Pancreas (tissue), 10 donors: ENCODE measurements around the gene COMMD8. TPM values are rescaled to one million over a fixed set of nuclear protein-coding genes. Genes with fewer than 3 reads are reported as not detected.

Source experiments
- ATAC-seq, 4 donors: fragments of 200-7000 bp; cut with Tn5 transposase; one replicate each; pipeline versions ENCODE4 v1.8.0 to v1.9.1; 2020; ENCODE audit warnings: mild to moderate bottlenecking in 4 of 4, moderate library complexity in 4 of 4
- DNase-seq, 6 donors: peaks; one replicate each; pipeline ENCODE4 v3.0.0-alpha.2; 2020
- FAIRE-seq: peaks from 2 replicates; lab custom pipeline; 2012; peaks lifted over from hg19 to GRCh38; lab: Jason Lieb, UNC
- H3K27ac ChIP-seq, 4 donors: fragments of 200-600 bp; sonication (generic); 1 replicate in 3 of 4; 2 replicates in 1 of 4; pipeline versions ENCODE4 v1.5.0 to v1.8.0; 2020
- H3K27me3 ChIP-seq, 4 donors: fragments of 200-600 bp; one replicate each; pipeline ENCODE4 v1.8.0; 2021
- H3K36me3 ChIP-seq, 3 donors: fragments of 200-600 bp; sonication (generic) in 1 of 3; one replicate each; pipeline versions ENCODE4 v1.5.0 to v1.8.0; 2020 to 2021
- H3K4me1 ChIP-seq, 3 donors: fragments of 200-600 bp; one replicate each; pipeline ENCODE4 v1.8.0; 2021
- H3K4me3 ChIP-seq, 4 donors: fragments of 200-600 bp; sonication (generic) in 2 of 4; one replicate each; pipeline versions ENCODE4 v1.5.0 to v1.8.0; 2020 to 2021
- H3K9me3 ChIP-seq, 4 donors: fragments of 200-600 bp; one replicate each; pipeline ENCODE4 v1.8.0; 2021
- CTCF ChIP-seq, 4 donors: fragments of 200-600 bp; sonication (generic) in 3 of 4; IDR thresholded peaks; one replicate each; pipeline versions ENCODE4 v1.5.0 to v1.8.0; 2021; ENCODE audit warnings: antibody characterized with exemption in 4 of 4
- WGBS, 2 donors: extraction: QIAGEN DNeasy Blood & Tissue Kit; methylation state at CpG; one replicate each; pipeline ENCODE4 v1.1.7; 2013; 5-methylcytosine and 5-hydroxymethylcytosine counted together
- intact Hi-C, 3 donors: fragments of 100-400 bp; cut with DNase I; formaldehyde crosslinking; loops; one replicate each; pipeline versions ENCODE4 v1.11.1 to v1.14.2; 2022
- polyA plus RNA-seq, 2 donors: library from polyadenylated mRNA; stranded (reverse); fragments of 200-250 nt; gene quantifications; one replicate each; pipeline ENCODE4 v1.2.3, GENCODE V29; 2013
- total RNA-seq, 6 donors: library from RNA; stranded (reverse); fragmentation: NEBNext Ultra II Directional in 4 of 6; extraction: Animal tissue kit (Norgen Biotek cat#: 25700) in 4 of 6; gene quantifications; one replicate each; pipeline versions ENCODE4 v1.2.1 to v1.2.4, GENCODE V29; 2021 to 2023
- donor health status: healthy with polysubstance abuse.
- donor health status: DM: no; HTN: no; CAD: no; lungs with moderate emphysema.
- donor health status: DM: no; HTN: no; CAD: no.
- donor health status: control.
- donor health status: control.
- donor health status: Bipolar disorder and iron deficiency.
- donor health status: DM: yes; HTN: yes; CAD: no.
- donor health status: DM: no; HTN: no; CAD: no.
- donor health status: DM: no; HTN: no; CAD: no.
- donor health status: DM: yes; HTN: yes; CAD: no.

Gene COMMD8
- total and polyA plus RNA-seq, 8 donors = 4.2 to 9.5 (median 6.6) TPM

DNA sequence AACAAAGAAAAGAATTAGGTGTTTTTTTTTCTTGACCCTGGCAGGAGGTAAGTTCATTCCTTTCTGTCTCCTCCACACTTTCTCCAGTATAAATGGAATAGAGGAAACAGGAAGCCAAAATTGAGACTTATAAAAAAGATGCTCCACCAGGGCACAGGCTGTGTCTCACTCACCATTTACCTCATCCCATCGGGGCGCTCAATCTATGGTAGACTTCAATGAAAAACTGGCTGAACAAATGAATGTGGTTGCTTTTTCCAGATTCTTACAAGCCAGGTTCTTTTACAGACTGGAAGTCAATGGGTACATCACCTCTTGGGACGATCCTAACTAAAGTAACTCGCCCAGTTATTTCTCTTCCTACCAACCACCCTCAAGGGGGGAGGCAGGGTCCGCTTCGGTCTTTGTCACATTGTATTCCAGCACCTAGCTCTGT lies 685 bp downstream of the COMMD8 start:
- Histone ChIP-seq H3K36me3 (no peaks in the 10 kb centered on the region), H3K27me3 (no peaks in the 10 kb centered on the region), H3K27ac (peak overlapping the region; percentile 23 to 74 (median 66)), H3K4me1 (peaks cover 0 to 6% (median 2%) of the 10 kb centered on the region in 3 donors), H3K4me3 (peak overlapping the region; percentile 77 to 95 (median 81)), H3K9me3 (no peaks in the 10 kb centered on the region)
- no peak for DNase-seq
- WGBS, 2 donors = 4 to 5% methylated on average over 6 of the region's 6 CpGs
- TF ChIP-seq CTCF (IDR thresholded peaks at IDR 0.05) = no peak
- FAIRE-seq = no peak
- peak in 2 of 4 donors; percentile 1 to 7 for ATAC-seq
- intact Hi-C loops = no loop called here

DNA sequence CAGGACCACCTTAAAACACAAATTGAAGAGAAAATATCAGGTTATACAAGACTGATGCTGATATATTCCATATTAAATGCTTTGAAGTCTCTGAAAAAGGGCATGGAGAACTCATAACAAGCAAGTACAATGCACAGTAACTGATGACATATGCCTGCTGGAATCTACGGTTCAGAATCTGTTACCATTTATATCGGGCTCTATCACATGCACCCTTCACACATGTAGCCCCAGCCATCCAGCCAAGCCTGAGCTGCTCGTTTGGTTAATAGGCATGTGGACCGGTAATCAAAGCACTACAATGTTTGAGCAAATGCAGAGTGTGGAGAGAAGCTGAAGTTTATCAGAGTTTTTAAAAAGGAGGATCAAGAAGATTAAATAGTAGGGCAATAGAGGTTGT lies 11.8 kb downstream of the COMMD8 start:
- Histone ChIP-seq H3K9me3 (no peaks in the 10 kb centered on the region), H3K27ac (no peak overlapping the region), H3K36me3 (no peaks in the 10 kb centered on the region), H3K4me1 (no peaks in the 10 kb centered on the region), H3K4me3 (no peak overlapping the region), H3K27me3 (no peaks in the 10 kb centered on the region)
- no peak for FAIRE-seq
- DNase-seq = no peak
- no peak for ATAC-seq
- intact Hi-C loops = no loop called here
- WGBS, 2 donors = 77 to 80% methylated on average over 4 of the region's 4 CpGs
- no peak for TF ChIP-seq CTCF (IDR thresholded peaks at IDR 0.05)

GRCh38 chr4:47444031-47444430 lies 19.5 kb downstream of the COMMD8 start:
- Histone ChIP-seq H3K4me3 (no peak overlapping the region), H3K4me1 (no peaks in the 10 kb centered on the region), H3K9me3 (no peaks in the 10 kb centered on the region), H3K27ac (no peak overlapping the region), H3K36me3 (no peaks in the 10 kb centered on the region), H3K27me3 (no peaks in the 10 kb centered on the region)
- 91 to 97% methylated on average over 2 of the region's 2 CpGs for WGBS, 2 donors
- no peak for DNase-seq
- peak in 1 of 4 donors; percentile 37 for ATAC-seq
- TF ChIP-seq CTCF (IDR thresholded peaks at IDR 0.05) = no peak
- no peak for FAIRE-seq
- intact Hi-C loops = no loop called here

GRCh38 chr4:47442980-47443379 lies 20.5 kb downstream of the COMMD8 start:
- Histone ChIP-seq H3K9me3 (no peaks in the 10 kb centered on the region), H3K27ac (no peak overlapping the region), H3K4me1 (no peaks in the 10 kb centered on the region), H3K4me3 (no peak overlapping the region), H3K36me3 (no peaks in the 10 kb centered on the region), H3K27me3 (no peaks in the 10 kb centered on the region)
- FAIRE-seq = no peak
- ATAC-seq = peak in 1 of 4 donors; percentile 70
- 71 to 77% methylated on average over 5 of the region's 5 CpGs for WGBS, 2 donors
- intact Hi-C loops = no loop called here
- no peak for TF ChIP-seq CTCF (IDR thresholded peaks at IDR 0.05)
- peak in 1 of 6 donors; percentile 17 for DNase-seq

DNA sequence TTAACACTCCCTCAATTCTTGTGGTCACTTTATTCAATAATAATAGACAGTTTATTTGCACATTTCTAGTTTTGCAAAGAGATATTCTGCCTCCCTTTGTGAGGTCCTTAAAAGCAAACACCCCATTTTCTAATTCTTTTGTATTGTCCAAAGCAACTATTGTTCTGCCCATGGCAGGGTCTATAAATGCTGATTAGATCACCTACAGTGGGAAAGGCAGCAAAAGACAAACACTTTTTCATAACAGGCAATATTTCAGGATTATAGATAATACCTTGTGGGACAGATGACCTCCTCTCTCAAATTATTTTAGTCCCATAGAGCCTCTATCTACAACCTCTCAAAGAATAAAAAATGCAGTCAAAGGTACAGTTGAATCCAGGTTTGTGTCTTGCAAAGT lies 28.6 kb downstream of the COMMD8 start:
- no peak overlapping the region for H3K27ac ChIP-seq
- intact Hi-C loops = no loop called here
- FAIRE-seq = no peak
- H3K4me3 ChIP-seq = no peak overlapping the region
- no peaks in the 10 kb centered on the region for H3K9me3 ChIP-seq
- no peak for ATAC-seq
- no peak for DNase-seq
- no peaks in the 10 kb centered on the region for H3K4me1 ChIP-seq
- no peak for TF ChIP-seq CTCF (IDR thresholded peaks at IDR 0.05)
- no peaks in the 10 kb centered on the region for H3K27me3 ChIP-seq
- no peaks in the 10 kb centered on the region for H3K36me3 ChIP-seq
